H9 (cell line): ENCODE results near the gene MPST. TPM values are rescaled to one million over a fixed set of nuclear protein-coding genes. Genes with fewer than 3 reads are reported as not detected.
A peak's percentile ranks its signal among the peaks of the same experiment; 100 is the strongest.

Source experiments
- DNase-seq: peaks from one replicate; pipeline ENCODE4 v3.0.0-alpha.2; 2017
- H2AFZ ChIP-seq: one replicate; pipeline ENCODE4 v1.6.1; 2013; ENCODE audit warnings: mild to moderate bottlenecking, low read length, control low read depth, moderate library complexity
- H2AK5ac ChIP-seq: 2 replicates; pipeline ENCODE4 v1.6.1; 2013; ENCODE audit warnings: low read length, control low read depth, mixed read lengths; ENCODE audit not compliant: insufficient read length
- H2BK120ac ChIP-seq: one replicate; pipeline ENCODE4 v1.6.1; 2013; ENCODE audit warnings: low read depth, mild to moderate bottlenecking, low read length, control low read depth, inconsistent platforms; ENCODE audit not compliant: poor library complexity, severe bottlenecking
- H2BK12ac ChIP-seq: 2 replicates; pipeline ENCODE4 v1.6.1; 2013; ENCODE audit warnings: low read length, control low read depth, mixed read lengths, low read depth; ENCODE audit not compliant: insufficient read length
- H2BK15ac ChIP-seq: 2 replicates; pipeline ENCODE4 v1.6.1; 2013; ENCODE audit warnings: low read depth, low read length, control low read depth
- H2BK20ac ChIP-seq: one replicate; pipeline ENCODE4 v1.6.1; 2013; ENCODE audit warnings: low read depth, mild to moderate bottlenecking, low read length, control low read depth, inconsistent platforms; ENCODE audit not compliant: poor library complexity, severe bottlenecking
- H2BK5ac ChIP-seq: 2 replicates; pipeline ENCODE4 v1.6.1; 2013; ENCODE audit warnings: low read length, control low read depth, mixed read lengths; ENCODE audit not compliant: insufficient read length
- H3K14ac ChIP-seq: 2 replicates; pipeline ENCODE4 v1.6.1; 2013; ENCODE audit warnings: low read length, control low read depth; ENCODE audit not compliant: insufficient read depth
- H3K18ac ChIP-seq: 2 replicates; pipeline ENCODE4 v1.6.1; 2013; ENCODE audit warnings: low read depth, mild to moderate bottlenecking, mixed read lengths, low read length, control low read depth; ENCODE audit not compliant: insufficient read length
- H3K23ac ChIP-seq: 2 replicates; pipeline ENCODE4 v1.6.1; 2013; ENCODE audit warnings: low read length, control low read depth, mixed read lengths, low read depth; ENCODE audit not compliant: insufficient read length
- H3K23me2 ChIP-seq: 2 replicates; pipeline ENCODE4 v1.6.1; 2013; ENCODE audit warnings: low read depth, mild to moderate bottlenecking, mixed read lengths, low read length, control low read depth; ENCODE audit not compliant: insufficient read length, poor library complexity, severe bottlenecking
- H3K27ac ChIP-seq: 2 replicates; pipeline ENCODE4 v1.5.1; 2013; ENCODE audit warnings: low read length, control low read depth, mixed read lengths, low read depth; ENCODE audit not compliant: insufficient read length
- H3K27me3 ChIP-seq: 2 replicates; pipeline ENCODE4 v1.6.1; 2013; ENCODE audit warnings: low read length, control low read depth, inconsistent platforms; ENCODE audit not compliant: insufficient read depth
- H3K4ac ChIP-seq: 2 replicates; pipeline ENCODE4 v1.6.1; 2013; ENCODE audit warnings: low read depth, mild to moderate bottlenecking, control low read depth, inconsistent platforms, low read length, moderate library complexity
- H3K4me1 ChIP-seq: 2 replicates; pipeline ENCODE4 v1.6.1; 2013; ENCODE audit warnings: low read length, control low read depth, inconsistent platforms; ENCODE audit not compliant: insufficient read depth
- H3K4me2 ChIP-seq: 2 replicates; pipeline ENCODE4 v1.6.1; 2013; ENCODE audit warnings: low read length, control low read depth, mixed read lengths; ENCODE audit not compliant: insufficient read length, insufficient read depth
- H3K56ac ChIP-seq: 2 replicates; pipeline ENCODE4 v1.6.1; 2013; ENCODE audit warnings: low read depth, mild to moderate bottlenecking, mixed read lengths, low read length, control low read depth; ENCODE audit not compliant: insufficient read length
- H3K79me1 ChIP-seq: 2 replicates; pipeline ENCODE4 v1.6.1; 2013; ENCODE audit warnings: low read depth, mild to moderate bottlenecking, moderate library complexity, low read length, control low read depth, inconsistent platforms; ENCODE audit not compliant: insufficient read depth, poor library complexity, severe bottlenecking
- H3K79me2 ChIP-seq: 2 replicates; pipeline ENCODE4 v1.6.1; 2013; ENCODE audit warnings: low read length, control low read depth, inconsistent platforms; ENCODE audit not compliant: insufficient read depth
- H3K9ac ChIP-seq: 2 replicates; pipeline ENCODE4 v1.6.1; 2013; ENCODE audit warnings: low read length, control low read depth, mixed read lengths; ENCODE audit not compliant: insufficient read length; ENCODE audit errors: extremely low read depth
- H3K9me3 ChIP-seq: one replicate; pipeline ENCODE4 v1.6.1; 2013; ENCODE audit warnings: low read depth, low read length, inconsistent platforms; ENCODE audit not compliant: control insufficient read depth
- H3T11ph ChIP-seq: one replicate; pipeline ENCODE4 v1.6.1; 2013; ENCODE audit warnings: mild to moderate bottlenecking, low read length, control low read depth, inconsistent platforms
- H4K20me1 ChIP-seq: one replicate; pipeline ENCODE4 v1.6.1; 2013; ENCODE audit not compliant: control insufficient read depth, insufficient read length, insufficient read depth
- H4K5ac ChIP-seq: 2 replicates; pipeline ENCODE4 v1.6.1; 2013; ENCODE audit warnings: low read depth, mild to moderate bottlenecking, mixed read lengths, low read length, control low read depth; ENCODE audit not compliant: insufficient read length
- H4K8ac ChIP-seq: replicated peaks from 2 replicates; pipeline ENCODE4 v1.6.1; 2013; ENCODE audit warnings: low read length, control low read depth, mixed read lengths, low read depth; ENCODE audit not compliant: insufficient read length
- H4K91ac ChIP-seq: 2 replicates; pipeline ENCODE4 v1.6.1; 2013; ENCODE audit warnings: low read depth, mild to moderate bottlenecking, moderate library complexity, mixed read lengths, low read length, control low read depth; ENCODE audit not compliant: insufficient read length
- H3K27ac Mint-ChIP-seq, 3 experiments: 2 replicates in 2 of 3; 3 replicates in 1 of 3; pipeline ENCODE4 v1.8.0; 2020 to 2021; ENCODE audit warnings: mixed read lengths in 3 of 3, mild to moderate bottlenecking in 1 of 3, moderate library complexity in 1 of 3
- H3K27me3 Mint-ChIP-seq: 2 replicates; pipeline ENCODE4 v1.8.0; 2021; ENCODE audit warnings: low read depth, mild to moderate bottlenecking, moderate library complexity, mixed read lengths
- H3K36me3 Mint-ChIP-seq, 3 experiments: 2 replicates in 2 of 3; 3 replicates in 1 of 3; pipeline ENCODE4 v1.8.0; 2020 to 2021; ENCODE audit warnings: low read depth in 3 of 3, mixed read lengths in 3 of 3; ENCODE audit not compliant: insufficient read depth in 1 of 3
- H3K4me1 Mint-ChIP-seq, 2 experiments: 2 replicates each; pipeline ENCODE4 v1.8.0; 2020; ENCODE audit warnings: mixed read lengths in 2 of 2
- H3K4me3 Mint-ChIP-seq, 2 experiments: 2 replicates in 1 of 2; 3 replicates in 1 of 2; pipeline ENCODE4 v1.8.0; 2020 to 2021; ENCODE audit warnings: mild to moderate bottlenecking in 2 of 2, mixed read lengths in 2 of 2, moderate library complexity in 1 of 2
- H3K9me3 Mint-ChIP-seq, 2 experiments: 2 replicates in 1 of 2; 3 replicates in 1 of 2; pipeline ENCODE4 v1.8.0; 2020; ENCODE audit warnings: mild to moderate bottlenecking in 2 of 2, mixed read lengths in 2 of 2, moderate library complexity in 1 of 2
- CTCF ChIP-seq: fragments of 200-600 bp; sonication (generic); conservative IDR thresholded peaks from 3 replicates; pipeline ENCODE4 v1.8.0; 2021; ENCODE audit warnings: antibody characterized with exemption, mild to moderate bottlenecking
- WGBS: extraction: QIAGEN DNeasy Blood & Tissue Kit; methylation state at CpG from one replicate; pipeline ENCODE4 v1.1.7; 2013; ENCODE audit warnings: missing lambda C conversion rate, low lambda C conversion rate, mixed read lengths; ENCODE audit not compliant: insufficient read length; ENCODE audit errors: extremely low coverage; 5-methylcytosine and 5-hydroxymethylcytosine counted together
- total RNA-seq: library from RNA; stranded (reverse); gene quantifications from 2 replicates; pipeline ENCODE4 v1.2.1, GENCODE V29; 2021

MPST gene
- total RNA-seq, 1 experiment from 2014 or later = 70.5 TPM

GRCh38 chr22:37021710-37022482 is 2.4 kb downstream of the MPST start:
- Histone ChIP-seq H3K4me1 (no peaks in the 10 kb centered on the region; the same call in 1 of the 2 replicates), H2BK15ac (no peak overlapping the region), H2BK12ac (no peak overlapping the region), H3K23ac (no peak overlapping the region), H4K8ac (no peak overlapping the region), H2BK20ac (no peak overlapping the region), H2BK5ac (no peak overlapping the region), H2AK5ac (no peak overlapping the region), H3T11ph (no peak overlapping the region), H3K4ac (no peak overlapping the region), H4K20me1 (peaks cover 2% of the 10 kb centered on the region), H4K5ac (no peak overlapping the region), H2AFZ (no peak overlapping the region), H3K79me2 (peaks cover 2% of the 10 kb centered on the region; the same call in 1 of the 2 replicates), H3K9ac (no peak overlapping the region), H3K27me3 (no peaks in the 10 kb centered on the region), H4K91ac (no peak overlapping the region), H3K56ac (no peak overlapping the region), H2BK120ac (no peak overlapping the region), H3K23me2 (peaks cover 3% of the 10 kb centered on the region), H3K14ac (no peak overlapping the region), H3K4me2 (no peak overlapping the region), H3K18ac (no peak overlapping the region), H3K27ac (no peak overlapping the region), H3K9me3 (no peaks in the 10 kb centered on the region), H3K79me1 (no peaks in the 10 kb centered on the region)
- H3K4me1 Mint-ChIP-seq = peaks cover 22 to 35% of the 10 kb centered on the region in 2 experiments
- H3K36me3 Mint-ChIP-seq = peaks cover 14 to 36% (median 26%) of the 10 kb centered on the region in 3 experiments; a peak in 6 of 7 replicates
- WGBS = no CpG with 5 or more reads among the region's 13 CpGs
- no peaks in the 10 kb centered on the region for H3K27me3 Mint-ChIP-seq
- no peak for DNase-seq
- H3K9me3 Mint-ChIP-seq = no peaks in the 10 kb centered on the region
- peak overlapping the region; percentile 26 to 67; a peak in 4 of 5 replicates for H3K4me3 Mint-ChIP-seq
- TF ChIP-seq CTCF = peak; percentile 87
- H3K27ac Mint-ChIP-seq = no peak overlapping the region
